OCI-LY1 (cell line): Measurements from ENCODE around the gene C11orf58.

Experiments used
- H2AFZ ChIP-seq: fragments of 200-600 bp; sonication (generic), shearing (Covaris generic); 2 replicates; pipeline ENCODE4 v1.6.0; 2014; ENCODE audit warnings: antibody characterized with exemption, mild to moderate bottlenecking, low read length
- H3F3A ChIP-seq: fragments of 200-600 bp; sonication (generic), shearing (Covaris generic); 2 replicates; pipeline ENCODE4 v1.6.0; 2014; ENCODE audit warnings: mild to moderate bottlenecking, antibody characterized with exemption, low read length, moderate library complexity; ENCODE audit not compliant: insufficient read depth
- H3K27ac ChIP-seq: fragments of 200-600 bp; sonication (generic); 2 replicates; pipeline ENCODE4 v1.5.1; 2014; ENCODE audit warnings: low read length, mixed run types, mild to moderate bottlenecking, low read depth; ENCODE audit not compliant: poor library complexity, severe bottlenecking
- H3K27me3 ChIP-seq: fragments of 200-600 bp; sonication (generic); 2 replicates; pipeline ENCODE4 v1.6.0; 2014; ENCODE audit warnings: antibody characterized with exemption, mild to moderate bottlenecking, low read length, moderate library complexity; ENCODE audit not compliant: insufficient read depth
- H3K36me3 ChIP-seq: fragments of 200-600 bp; sonication (generic); 2 replicates; pipeline ENCODE4 v1.6.1; 2014; ENCODE audit warnings: mild to moderate bottlenecking, antibody characterized with exemption, low read length, moderate library complexity, mixed read lengths; ENCODE audit not compliant: insufficient read depth
- H3K4me1 ChIP-seq: fragments of 200-600 bp; sonication (generic); 2 replicates; pipeline ENCODE4 v1.5.1; 2014; ENCODE audit warnings: mild to moderate bottlenecking, low read length, moderate library complexity; ENCODE audit not compliant: insufficient read depth, severe bottlenecking
- H3K4me2 ChIP-seq: fragments of 200-600 bp; sonication (generic), shearing (Covaris generic); 2 replicates; pipeline ENCODE4 v1.6.1; 2014; ENCODE audit warnings: low read length
- H3K4me3 ChIP-seq: fragments of 200-600 bp; sonication (generic); 2 replicates; pipeline ENCODE4 v1.5.1; 2014; ENCODE audit warnings: low read length, low read depth, mild to moderate bottlenecking, mixed read lengths; ENCODE audit not compliant: poor library complexity, severe bottlenecking
- H3K79me2 ChIP-seq: fragments of 200-600 bp; shearing (Covaris generic); 2 replicates; pipeline ENCODE4 v1.6.1; 2016; ENCODE audit warnings: mixed run types, low read length, mixed read lengths; ENCODE audit not compliant: insufficient read depth
- H3K9ac ChIP-seq: fragments of 200-600 bp; sonication (generic), shearing (Covaris generic); 2 replicates; pipeline ENCODE4 v1.6.1; 2014; ENCODE audit warnings: mild to moderate bottlenecking, low read length, mixed read lengths
- H3K9me2 ChIP-seq: fragments of 200-600 bp; sonication (generic), shearing (Covaris generic); 2 replicates; pipeline ENCODE4 v1.6.1; 2014; ENCODE audit warnings: low read depth, mild to moderate bottlenecking, low read length, mixed read lengths
- H3K9me3 ChIP-seq: fragments of 200-600 bp; shearing (Covaris generic); 2 replicates; pipeline ENCODE4 v1.6.1; 2014; ENCODE audit warnings: low read length, mixed read lengths
- H4K20me1 ChIP-seq: fragments of 200-600 bp; sonication (generic), shearing (Covaris generic); 2 replicates; pipeline ENCODE4 v1.6.0; 2016; ENCODE audit warnings: mild to moderate bottlenecking, low read length; ENCODE audit not compliant: insufficient read depth
- EZH2 ChIP-seq: fragments of 200-600 bp; sonication (generic), shearing (Covaris generic); IDR thresholded peaks from 2 replicates; pipeline ENCODE4 v1.8.0; 2017; ENCODE audit warnings: borderline replicate concordance, mixed run types, mild to moderate bottlenecking, antibody characterized with exemption, low read length, moderate library complexity, mixed read lengths
- TF ChIP-seq, protein P1 (sequence below): fragments of 200-600 bp; sonication (generic), shearing (Covaris generic); IDR thresholded peaks from 2 replicates; pipeline ENCODE4 v1.5.1; 2017; ENCODE audit warnings: mild to moderate bottlenecking, antibody characterized with exemption, low read length, moderate library complexity, mixed read lengths

C11orf58 gene

GRCh38 chr11:16793009-16793408, 54.6 kb downstream of the C11orf58 start:
- Histone ChIP-seq H3K9ac (no peak overlapping the region), H3K79me2 (no peaks in the 10 kb centered on the region), H3K27me3 (no peaks in the 10 kb centered on the region; the same call in 1 of the 2 replicates), H3K4me1 (no peaks in the 10 kb centered on the region), H3K27ac (no peak overlapping the region), H3K4me2 (no peak overlapping the region), H4K20me1 (no peaks in the 10 kb centered on the region), H3K9me2 (no peaks in the 10 kb centered on the region), H2AFZ (no peak overlapping the region), H3K9me3 (no peaks in the 10 kb centered on the region), H3K36me3 (no peaks in the 10 kb centered on the region), H3F3A (no peaks in the 10 kb centered on the region), H3K4me3 (no peak overlapping the region)
- TF ChIP-seq, protein P1, sequence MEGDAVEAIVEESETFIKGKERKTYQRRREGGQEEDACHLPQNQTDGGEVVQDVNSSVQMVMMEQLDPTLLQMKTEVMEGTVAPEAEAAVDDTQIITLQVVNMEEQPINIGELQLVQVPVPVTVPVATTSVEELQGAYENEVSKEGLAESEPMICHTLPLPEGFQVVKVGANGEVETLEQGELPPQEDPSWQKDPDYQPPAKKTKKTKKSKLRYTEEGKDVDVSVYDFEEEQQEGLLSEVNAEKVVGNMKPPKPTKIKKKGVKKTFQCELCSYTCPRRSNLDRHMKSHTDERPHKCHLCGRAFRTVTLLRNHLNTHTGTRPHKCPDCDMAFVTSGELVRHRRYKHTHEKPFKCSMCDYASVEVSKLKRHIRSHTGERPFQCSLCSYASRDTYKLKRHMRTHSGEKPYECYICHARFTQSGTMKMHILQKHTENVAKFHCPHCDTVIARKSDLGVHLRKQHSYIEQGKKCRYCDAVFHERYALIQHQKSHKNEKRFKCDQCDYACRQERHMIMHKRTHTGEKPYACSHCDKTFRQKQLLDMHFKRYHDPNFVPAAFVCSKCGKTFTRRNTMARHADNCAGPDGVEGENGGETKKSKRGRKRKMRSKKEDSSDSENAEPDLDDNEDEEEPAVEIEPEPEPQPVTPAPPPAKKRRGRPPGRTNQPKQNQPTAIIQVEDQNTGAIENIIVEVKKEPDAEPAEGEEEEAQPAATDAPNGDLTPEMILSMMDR: no peak
- no peak for TF ChIP-seq EZH2

GRCh38 chr11:16793511-16793910, 55.1 kb downstream of the C11orf58 start:
- TF ChIP-seq, protein P1: no peak
- no peak for TF ChIP-seq EZH2
- H3K27me3 ChIP-seq: no peaks in the 10 kb centered on the region; the same call in 1 of the 2 replicates
- no peaks in the 10 kb centered on the region for H3K9me3 ChIP-seq
- no peaks in the 10 kb centered on the region for H3K9me2 ChIP-seq
- H3K4me3 ChIP-seq: no peak overlapping the region
- no peaks in the 10 kb centered on the region for H3K36me3 ChIP-seq
- no peaks in the 10 kb centered on the region for H4K20me1 ChIP-seq
- H3K27ac ChIP-seq: no peak overlapping the region
- H3K4me2 ChIP-seq: no peak overlapping the region
- no peaks in the 10 kb centered on the region for H3K4me1 ChIP-seq
- no peak overlapping the region for H2AFZ ChIP-seq
- H3K79me2 ChIP-seq: no peaks in the 10 kb centered on the region
- H3F3A ChIP-seq: no peaks in the 10 kb centered on the region
- no peak overlapping the region for H3K9ac ChIP-seq

GRCh38 chr11:16794047-16794818, 55.8 kb downstream of the C11orf58 start:
- H3K27ac ChIP-seq: no peak overlapping the region
- H3K79me2 ChIP-seq: no peaks in the 10 kb centered on the region
- no peak overlapping the region for H3K4me3 ChIP-seq
- no peaks in the 10 kb centered on the region for H3K36me3 ChIP-seq
- H3K9ac ChIP-seq: no peak overlapping the region
- H3K27me3 ChIP-seq: no peaks in the 10 kb centered on the region; the same call in 1 of the 2 replicates
- H3K9me3 ChIP-seq: no peaks in the 10 kb centered on the region
- H3F3A ChIP-seq: no peaks in the 10 kb centered on the region
- TF ChIP-seq, protein P1: no peak
- no peak for TF ChIP-seq EZH2
- H3K4me2 ChIP-seq: no peak overlapping the region
- no peaks in the 10 kb centered on the region for H4K20me1 ChIP-seq
- no peaks in the 10 kb centered on the region for H3K4me1 ChIP-seq
- H3K9me2 ChIP-seq: no peaks in the 10 kb centered on the region
- H2AFZ ChIP-seq: no peak overlapping the region
